Lower leg skin (tissue), 4 donors: Measurements from ENCODE around the gene ZSCAN25. TPM values are rescaled to one million over a fixed set of nuclear protein-coding genes. Genes with fewer than 3 reads are reported as not detected.

Source experiments
- DNase-seq, 2 donors: peaks; one replicate each; pipeline ENCODE4 v3.0.0-alpha.2; 2019; ENCODE audit warnings: low spot score in 2 of 2
- H3K4me3 ChIP-seq: fragments of 200-600 bp; sonication (generic); 2 replicates; pipeline ENCODE4 v1.5.1; 2017; ENCODE audit warnings: mild to moderate bottlenecking, low read depth; ENCODE audit not compliant: poor library complexity, severe bottlenecking
- CTCF ChIP-seq, 3 donors: fragments of 450-650 bp; IDR thresholded peaks; one replicate each; pipeline ENCODE4 v1.5.1; 2016; ENCODE audit warnings: antibody characterized with exemption in 3 of 3, mild to moderate bottlenecking in 3 of 3, moderate library complexity in 2 of 3
- POLR2A ChIP-seq, 2 donors: fragments of 450-650 bp; IDR thresholded peaks; one replicate each; pipeline ENCODE4 v1.6.1; 2016 to 2017; ENCODE audit warnings: antibody characterized with exemption in 2 of 2, mild to moderate bottlenecking in 1 of 2, moderate library complexity in 1 of 2
- WGBS, 2 donors: methylation state at CpG; one replicate each; pipeline ENCODE4 v1.1.5; 2018; 5-methylcytosine and 5-hydroxymethylcytosine counted together
- intact Hi-C: fragments of 100-400 bp; cut with DNase I; formaldehyde crosslinking; loops from one replicate; pipeline ENCODE4 v1.15.0; 2023; ENCODE audit warnings: low total_unique reads
- total RNA-seq, 4 donors: library from RNA; depleted of rRNA; stranded (reverse); fragments of >200 nt; gene quantifications; one replicate each; pipeline ENCODE4 v1.1.0, GENCODE V29; 2016

Gene ZSCAN25
- total RNA-seq, 4 donors from 2014 or later: 19.4 to 38.0 (median 23.7) TPM

- peak in 1 of 2 donors; percentile 31 for DNase-seq
- WGBS, 2 donors: 54 to 60% methylated on average over 7 of the region's 7 CpGs
- no peak for TF ChIP-seq CTCF (IDR thresholded peaks at IDR 0.05)
- TF ChIP-seq POLR2A (IDR thresholded peaks at IDR 0.05): no peak
Observed at GRCh38 chr7:99623091-99623693, 6.4 kb downstream of the ZSCAN25 start.

GRCh38 chr7:99623702-99624447 is 7.1 kb downstream of the ZSCAN25 start:
- no peak overlapping the region for H3K4me3 ChIP-seq
- no peak for TF ChIP-seq CTCF (IDR thresholded peaks at IDR 0.05)
- WGBS, 2 donors: 85 to 86% methylated on average over 9 of the region's 9 CpGs
- intact Hi-C loops: no loop called here
- DNase-seq: peak in 1 of 2 donors; percentile 68

More at GRCh38 chr7:99623091-99623693, 6.4 kb downstream of the ZSCAN25 start:
- intact Hi-C loops: no loop called here
- no peak overlapping the region for H3K4me3 ChIP-seq

- DNase-seq: peak in 1 of 2 donors; percentile 79
- 91 to 92% methylated on average over 16 of the region's 16 CpGs for WGBS, 2 donors
- no peak overlapping the region for H3K4me3 ChIP-seq
- intact Hi-C loops: no loop called here
- TF ChIP-seq POLR2A (IDR thresholded peaks at IDR 0.05): no peak
- no peak for TF ChIP-seq CTCF (IDR thresholded peaks at IDR 0.05)
Observed at GRCh38 chr7:99624484-99624883, 7.7 kb downstream of the ZSCAN25 start.

GRCh38 chr7:99625321-99625720 is 8.6 kb downstream of the ZSCAN25 start:
- WGBS, 2 donors: 80 to 83% methylated on average over 5 of the region's 5 CpGs
- peak in 1 of 2 donors; percentile 21 for DNase-seq
- H3K4me3 ChIP-seq: no peak overlapping the region
- TF ChIP-seq CTCF (IDR thresholded peaks at IDR 0.05): no peak
- no peak for TF ChIP-seq POLR2A (IDR thresholded peaks at IDR 0.05)
- intact Hi-C loops: no loop called here

GRCh38 chr7:99625961-99626360 is 9.2 kb downstream of the ZSCAN25 start:
- TF ChIP-seq CTCF (IDR thresholded peaks at IDR 0.05) (no peak), POLR2A (IDR thresholded peaks at IDR 0.05) (no peak)
- WGBS, 2 donors: 88 to 94% methylated on average over 4 of the region's 4 CpGs
- H3K4me3 ChIP-seq: no peak overlapping the region
- DNase-seq: peak in 1 of 2 donors; percentile 46
- intact Hi-C loops: no loop called here
